H1 (cell line): ENCODE data around the gene MOGAT3. TPM values are rescaled to one million over a fixed set of nuclear protein-coding genes. Genes with fewer than 3 reads are reported as not detected.

Experiments used
- KDM5A ChIP-seq: fragments of 200-600 bp; IDR thresholded peaks from 2 replicates; pipeline ENCODE4 v1.7.1; 2012; ENCODE audit warnings: mild to moderate bottlenecking, low read length, inconsistent platforms, mixed read lengths
- PHF8 ChIP-seq: fragments of 200-600 bp; sonication (generic); conservative IDR thresholded peaks from 2 replicates; pipeline ENCODE4 v1.7.1; 2012; ENCODE audit warnings: low read depth, mild to moderate bottlenecking, inconsistent platforms, low read length, moderate library complexity
- polyA plus RNA-seq, 7 experiments: library from polyadenylated mRNA; depleted of rRNA in 3 of 7; stranded (reverse) in 5 of 7; unstranded in 2 of 7; fragments of >200 nt in 5 of 7; fragments of 200-250 nt in 2 of 7; gene quantifications; 1 replicate in 5 of 7; 2 replicates in 1 of 7; 4 replicates in 1 of 7; pipeline versions ENCODE4 v1.2.1 to v1.2.3, GENCODE V29; 2011 to 2013; ENCODE audit warnings: missing spikeins in 2 of 7, mixed read lengths in 2 of 7
- total RNA-seq: library from RNA; stranded (reverse); fragmentation: NEBNext Ultra II Directional; extraction: Animal tissue kit (Norgen Biotek cat#: 25700); gene quantifications from 2 replicates; pipeline ENCODE4 v1.2.1, GENCODE V29; 2021

MOGAT3 gene
- total and polyA plus RNA-seq, 2 of the 8 experiments (the other 6 are each of a cell fraction or from before 2014, with no cell fraction given): 0.21 to 0.82 TPM

DNA sequence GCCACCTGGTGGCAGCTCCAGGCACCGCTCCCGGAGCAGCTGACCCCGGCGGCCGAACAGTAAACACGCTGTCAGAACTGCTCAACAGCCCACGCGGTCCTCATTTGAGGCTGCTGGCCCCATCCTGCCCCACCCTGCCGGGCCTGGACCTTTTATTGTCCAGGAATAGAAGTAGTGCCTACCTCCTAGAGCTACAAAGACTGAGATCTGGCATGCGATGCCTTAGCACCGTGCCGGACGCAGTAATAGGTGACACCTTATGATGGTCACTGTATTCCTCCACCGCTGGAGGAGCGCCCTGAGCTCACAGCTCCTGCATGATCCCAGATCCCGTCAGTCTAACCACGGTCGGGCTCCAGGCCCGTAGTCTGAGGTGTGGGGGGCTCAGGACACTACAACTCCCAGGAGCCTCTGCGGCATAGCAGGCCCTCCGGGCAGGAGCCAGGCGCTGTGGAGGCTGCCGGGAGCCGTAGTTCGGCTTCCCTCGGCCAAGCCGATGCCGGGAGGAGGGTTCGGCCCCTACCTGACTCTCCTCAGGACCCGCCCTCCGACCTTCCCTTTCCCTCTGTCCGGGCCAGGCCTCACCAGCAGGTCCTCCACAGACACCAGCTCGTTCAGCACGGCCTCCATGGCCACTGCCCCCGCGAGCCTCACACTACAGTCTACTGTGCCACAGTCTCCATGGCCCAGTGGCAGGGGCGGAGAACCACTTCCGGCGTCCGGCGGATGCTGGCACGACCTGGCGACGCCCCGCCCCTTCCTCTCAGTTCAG, 43.7 kb upstream of the MOGAT3 start, which contains the start of gene FIS1 (continued):
- TF ChIP-seq KDM5A: no peak; the same call in 1 of the 2 replicates
- peak; percentile 72; the same call in 1 of the 2 replicates for TF ChIP-seq PHF8
